Stomach smooth muscle (tissue), 2 donors: Measurements from ENCODE around the gene SEH1L.
A peak's percentile ranks its signal among the peaks of the same experiment; 100 is the strongest.

ENCODE experiments used
- H3K27ac ChIP-seq: one replicate; pipeline ENCODE4 v1.7.0; 2013; ENCODE audit warnings: mild to moderate bottlenecking, low read length, inconsistent platforms
- H3K27me3 ChIP-seq, 2 donors: one replicate each; pipeline ENCODE4 v1.7.0; 2013; ENCODE audit warnings: low read length in 2 of 2; ENCODE audit not compliant: insufficient read depth in 2 of 2, control insufficient read depth in 1 of 2
- H3K36me3 ChIP-seq, 2 donors: one replicate each; pipeline ENCODE4 v1.7.0; 2013; ENCODE audit warnings: low read length in 2 of 2; ENCODE audit not compliant: control insufficient read depth in 2 of 2, insufficient read depth in 2 of 2
- H3K4me1 ChIP-seq: one replicate; pipeline ENCODE4 v1.7.0; 2013; ENCODE audit warnings: low read length; ENCODE audit not compliant: control insufficient read depth, insufficient read depth
- H3K4me3 ChIP-seq, 2 donors: one replicate each; pipeline ENCODE4 v1.7.0; 2013; ENCODE audit warnings: low read length in 2 of 2
- H3K9ac ChIP-seq, 2 donors: one replicate each; pipeline ENCODE4 v1.7.0; 2013; ENCODE audit warnings: low read length in 2 of 2, mild to moderate bottlenecking in 1 of 2
- H3K9me3 ChIP-seq, 2 donors: one replicate each; pipeline ENCODE4 v1.7.0; 2013; ENCODE audit warnings: low read length in 2 of 2; ENCODE audit not compliant: control insufficient read depth in 2 of 2
- donor health status: healthy.
- donor health status: Pancreatic carcinoma.

SEH1L gene

GRCh38 chr18:12944709-12945108 lies 3.1 kb upstream of the SEH1L start:
- Histone ChIP-seq H3K9me3 (no peaks in the 10 kb centered on the region), H3K27me3 (no peaks in the 10 kb centered on the region), H3K9ac (no peak overlapping the region), H3K4me3 (no peak overlapping the region), H3K4me1 (peaks cover 18% of the 10 kb centered on the region), H3K27ac (no peak overlapping the region), H3K36me3 (no peaks in the 10 kb centered on the region)

- H3K4me3 ChIP-seq = peak overlapping the region; percentile 78 to 87
- no peaks in the 10 kb centered on the region for H3K36me3 ChIP-seq
- H3K9me3 ChIP-seq = no peaks in the 10 kb centered on the region
- H3K4me1 ChIP-seq = peaks cover 18% of the 10 kb centered on the region
- H3K27ac ChIP-seq = peak overlapping the region; percentile 95
- H3K9ac ChIP-seq = peak overlapping the region; percentile 82 to 93
- no peaks in the 10 kb centered on the region for H3K27me3 ChIP-seq
These were observed 1.1 kb upstream of the SEH1L start for GRCh38 chr18:12946549-12947284.

- no peaks in the 10 kb centered on the region for H3K27me3 ChIP-seq
- peak overlapping the region; percentile 58 to 81 for H3K4me3 ChIP-seq
- peak overlapping the region; percentile 73 to 79 for H3K9ac ChIP-seq
- peaks cover 18% of the 10 kb centered on the region for H3K4me1 ChIP-seq
- no peaks in the 10 kb centered on the region for H3K9me3 ChIP-seq
- H3K36me3 ChIP-seq = peaks cover 0 to 3% of the 10 kb centered on the region in 2 donors
- H3K27ac ChIP-seq = peak overlapping the region; percentile 91
These were observed 416 bp downstream of the SEH1L start for GRCh38 chr18:12948050-12948804.

- no peak overlapping the region for H3K9ac ChIP-seq
- H3K36me3 ChIP-seq = peaks cover 6 to 16% of the 10 kb centered on the region in 2 donors
These were observed 10.7 kb downstream of the SEH1L start for GRCh38 chr18:12958478-12958877.

GRCh38 chr18:12960395-12960794 lies 12.6 kb downstream of the SEH1L start:
- H3K27me3 ChIP-seq = no peaks in the 10 kb centered on the region
- no peak overlapping the region for H3K9ac ChIP-seq
- no peak overlapping the region for H3K27ac ChIP-seq
- no peaks in the 10 kb centered on the region for H3K4me1 ChIP-seq
- no peak overlapping the region for H3K4me3 ChIP-seq
- peaks cover 6 to 22% of the 10 kb centered on the region in 2 donors for H3K36me3 ChIP-seq
- no peaks in the 10 kb centered on the region for H3K9me3 ChIP-seq

More at GRCh38 chr18:12958478-12958877, 10.7 kb downstream of the SEH1L start:
- no peaks in the 10 kb centered on the region for H3K4me1 ChIP-seq
- H3K27ac ChIP-seq = no peak overlapping the region
- no peaks in the 10 kb centered on the region for H3K9me3 ChIP-seq
- H3K27me3 ChIP-seq = no peaks in the 10 kb centered on the region
- no peak overlapping the region for H3K4me3 ChIP-seq

GRCh38 chr18:12960853-12961397 lies 13.1 kb downstream of the SEH1L start:
- H3K27ac ChIP-seq = no peak overlapping the region
- no peak overlapping the region for H3K4me3 ChIP-seq
- no peaks in the 10 kb centered on the region for H3K27me3 ChIP-seq
- no peak overlapping the region for H3K9ac ChIP-seq
- peaks cover 6 to 22% of the 10 kb centered on the region in 2 donors for H3K36me3 ChIP-seq
- H3K4me1 ChIP-seq = no peaks in the 10 kb centered on the region
- H3K9me3 ChIP-seq = no peaks in the 10 kb centered on the region

- Histone ChIP-seq H3K9me3 (no peaks in the 10 kb centered on the region), H3K4me1 (no peaks in the 10 kb centered on the region), H3K27ac (no peak overlapping the region), H3K4me3 (no peak overlapping the region), H3K9ac (no peak overlapping the region), H3K27me3 (no peaks in the 10 kb centered on the region), H3K36me3 (peaks cover 1 to 27% of the 10 kb centered on the region in 2 donors)
These were observed 15.3 kb downstream of the SEH1L start for GRCh38 chr18:12963069-12963468.

GRCh38 chr18:12968115-12968514 lies 20.3 kb downstream of the SEH1L start:
- Histone ChIP-seq H3K36me3 (peaks cover 20 to 25% of the 10 kb centered on the region in 2 donors), H3K9me3 (no peaks in the 10 kb centered on the region), H3K4me3 (no peak overlapping the region), H3K9ac (no peak overlapping the region), H3K27me3 (no peaks in the 10 kb centered on the region), H3K27ac (no peak overlapping the region), H3K4me1 (no peaks in the 10 kb centered on the region)

GRCh38 chr18:12968619-12969018 lies 20.8 kb downstream of the SEH1L start:
- H3K27me3 ChIP-seq = no peaks in the 10 kb centered on the region
- no peaks in the 10 kb centered on the region for H3K9me3 ChIP-seq
- H3K27ac ChIP-seq = no peak overlapping the region
- H3K36me3 ChIP-seq = peaks cover 20 to 22% of the 10 kb centered on the region in 2 donors
- H3K4me3 ChIP-seq = no peak overlapping the region
- no peak overlapping the region for H3K9ac ChIP-seq
- H3K4me1 ChIP-seq = no peaks in the 10 kb centered on the region

- no peaks in the 10 kb centered on the region for H3K9me3 ChIP-seq
- H3K9ac ChIP-seq = no peak overlapping the region
- no peak overlapping the region for H3K4me3 ChIP-seq
- no peaks in the 10 kb centered on the region for H3K4me1 ChIP-seq
- H3K36me3 ChIP-seq = peaks cover 21 to 34% of the 10 kb centered on the region in 2 donors
- H3K27ac ChIP-seq = no peak overlapping the region
- no peaks in the 10 kb centered on the region for H3K27me3 ChIP-seq
These were observed 25.9 kb downstream of the SEH1L start for GRCh38 chr18:12973562-12974213.
